LNCaP clone FGC (cell line): ENCODE measurements around the gene FRS3.

ENCODE experiments used
- DNase-seq: peaks from one replicate; pipeline ENCODE4 v3.0.0-alpha.2; 2011; ENCODE audit warnings: low read depth
- H3K4me3 ChIP-seq: 2 replicates; pipeline ENCODE4 v1.5.1; 2011; ENCODE audit warnings: mild to moderate bottlenecking, low read depth, low read length, control low read depth
- TF ChIP-seq, protein P1 (sequence below): IDR thresholded peaks from 2 replicates; pipeline ENCODE4 v1.5.1; 2012; ENCODE audit warnings: mild to moderate bottlenecking; ENCODE audit not compliant: control insufficient read depth, insufficient read depth; ENCODE audit errors: extremely low read depth

Gene FRS3

GRCh38 chr6:41748102-41748477 lies 31.6 kb downstream of the FRS3 start:
- no peak overlapping the region for H3K4me3 ChIP-seq
- DNase-seq: no peak
- TF ChIP-seq, protein P1, sequence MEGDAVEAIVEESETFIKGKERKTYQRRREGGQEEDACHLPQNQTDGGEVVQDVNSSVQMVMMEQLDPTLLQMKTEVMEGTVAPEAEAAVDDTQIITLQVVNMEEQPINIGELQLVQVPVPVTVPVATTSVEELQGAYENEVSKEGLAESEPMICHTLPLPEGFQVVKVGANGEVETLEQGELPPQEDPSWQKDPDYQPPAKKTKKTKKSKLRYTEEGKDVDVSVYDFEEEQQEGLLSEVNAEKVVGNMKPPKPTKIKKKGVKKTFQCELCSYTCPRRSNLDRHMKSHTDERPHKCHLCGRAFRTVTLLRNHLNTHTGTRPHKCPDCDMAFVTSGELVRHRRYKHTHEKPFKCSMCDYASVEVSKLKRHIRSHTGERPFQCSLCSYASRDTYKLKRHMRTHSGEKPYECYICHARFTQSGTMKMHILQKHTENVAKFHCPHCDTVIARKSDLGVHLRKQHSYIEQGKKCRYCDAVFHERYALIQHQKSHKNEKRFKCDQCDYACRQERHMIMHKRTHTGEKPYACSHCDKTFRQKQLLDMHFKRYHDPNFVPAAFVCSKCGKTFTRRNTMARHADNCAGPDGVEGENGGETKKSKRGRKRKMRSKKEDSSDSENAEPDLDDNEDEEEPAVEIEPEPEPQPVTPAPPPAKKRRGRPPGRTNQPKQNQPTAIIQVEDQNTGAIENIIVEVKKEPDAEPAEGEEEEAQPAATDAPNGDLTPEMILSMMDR: no peak

DNA sequence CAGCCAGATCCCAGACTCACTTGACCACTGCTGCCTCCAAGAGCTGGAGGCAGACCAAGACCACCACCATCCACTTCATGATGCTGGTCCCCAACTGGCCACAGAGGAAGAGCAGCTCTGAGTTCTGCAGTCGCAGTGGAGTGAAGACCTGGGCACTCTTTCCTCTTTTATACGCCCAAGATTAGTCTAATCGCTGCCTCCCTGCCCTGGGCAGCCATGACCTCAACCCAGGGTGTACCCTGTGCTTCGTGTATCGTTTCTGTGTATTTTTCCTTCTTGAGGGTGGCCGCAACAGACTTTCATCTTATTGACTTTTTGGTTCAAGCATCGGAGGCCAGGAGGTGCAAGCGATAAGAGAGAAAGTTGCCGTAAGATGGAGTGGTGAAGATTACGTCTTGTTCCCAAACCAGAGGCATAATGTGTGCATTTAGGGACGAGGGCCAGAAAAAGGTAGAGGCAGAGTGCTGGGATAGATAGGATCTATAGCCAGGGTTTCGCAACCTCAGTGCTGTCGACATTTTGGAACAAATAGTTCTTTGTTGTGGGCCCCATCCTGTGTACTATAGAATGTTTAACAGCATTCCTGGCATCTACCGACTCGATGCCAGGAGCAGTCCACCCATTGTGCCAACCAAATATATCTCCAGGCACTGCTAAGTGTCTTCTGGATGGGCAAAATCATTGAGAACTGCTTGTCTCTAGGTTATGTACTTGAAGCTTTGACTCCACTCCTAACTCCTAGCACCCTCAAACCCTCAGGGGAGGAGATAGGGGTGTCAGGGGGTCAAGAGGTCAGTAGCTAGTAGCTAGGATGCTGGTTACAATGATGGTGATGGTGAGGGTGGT lies 32.2 kb downstream of the FRS3 start, which contains the start of gene PGC:
Gene PGC (minus strand): TSS at position 142 of the 846 bp plus-strand sequence. CDS start 63 bp downstream, at position 79.
- no peak within 1 kb of the TSS for H3K4me3 ChIP-seq
- peak; percentile 90 for DNase-seq
- TF ChIP-seq, protein P1: no peak

DNA sequence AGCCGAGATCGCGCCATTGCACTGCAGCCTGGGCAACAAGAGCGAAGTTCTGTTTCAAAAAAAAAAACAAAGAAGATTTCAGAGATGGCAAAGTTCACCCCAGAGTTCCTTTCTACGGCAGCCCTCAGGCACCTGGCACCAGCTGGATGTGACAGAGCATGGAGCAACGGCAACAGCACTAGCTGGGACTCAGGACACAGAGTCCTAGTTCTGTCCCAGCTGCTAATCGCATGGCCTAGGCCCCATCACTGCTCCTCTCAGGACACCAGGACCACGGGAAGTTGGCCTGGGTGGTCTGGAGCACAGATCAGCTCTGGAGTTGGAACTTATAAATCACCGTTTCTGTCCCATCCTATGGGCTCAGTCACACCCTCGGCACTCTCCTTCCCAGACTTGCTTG lies 33.6 kb downstream of the FRS3 start:
- no peak overlapping the region for H3K4me3 ChIP-seq
- TF ChIP-seq, protein P1: no peak

DNA sequence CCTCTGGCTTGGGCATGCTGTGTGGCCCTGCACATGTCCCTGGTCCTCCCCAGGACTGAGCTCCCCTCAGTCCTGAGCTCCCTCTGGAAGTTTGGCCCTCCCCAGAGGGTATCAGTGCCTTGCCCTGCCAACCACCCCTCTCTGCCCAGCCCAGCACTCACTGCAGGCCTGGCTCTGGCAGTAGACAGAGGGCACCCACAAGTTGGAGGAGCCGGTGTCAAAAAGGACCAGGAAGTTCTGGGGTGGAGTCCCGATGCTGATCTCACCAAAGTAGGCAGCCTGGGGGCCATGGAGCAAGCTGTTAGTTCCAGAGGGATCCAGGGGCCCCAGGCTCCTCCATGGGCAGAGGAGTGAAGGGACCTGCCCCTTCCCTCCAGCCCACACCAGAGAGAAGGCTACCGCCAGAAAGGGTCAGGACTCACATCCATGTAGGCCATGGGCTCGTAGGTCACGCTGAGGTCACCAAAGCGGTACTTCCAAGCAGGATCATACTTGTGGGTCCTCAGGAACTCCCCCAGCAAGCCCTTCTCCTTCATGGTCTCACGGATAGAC lies 35.4 kb downstream of the FRS3 start:
- TF ChIP-seq, protein P1: no peak
- no peak overlapping the region for H3K4me3 ChIP-seq
- no peak for DNase-seq

More for the DNA sequence above, 33.6 kb downstream of the FRS3 start:
- DNase-seq: no peak

DNA sequence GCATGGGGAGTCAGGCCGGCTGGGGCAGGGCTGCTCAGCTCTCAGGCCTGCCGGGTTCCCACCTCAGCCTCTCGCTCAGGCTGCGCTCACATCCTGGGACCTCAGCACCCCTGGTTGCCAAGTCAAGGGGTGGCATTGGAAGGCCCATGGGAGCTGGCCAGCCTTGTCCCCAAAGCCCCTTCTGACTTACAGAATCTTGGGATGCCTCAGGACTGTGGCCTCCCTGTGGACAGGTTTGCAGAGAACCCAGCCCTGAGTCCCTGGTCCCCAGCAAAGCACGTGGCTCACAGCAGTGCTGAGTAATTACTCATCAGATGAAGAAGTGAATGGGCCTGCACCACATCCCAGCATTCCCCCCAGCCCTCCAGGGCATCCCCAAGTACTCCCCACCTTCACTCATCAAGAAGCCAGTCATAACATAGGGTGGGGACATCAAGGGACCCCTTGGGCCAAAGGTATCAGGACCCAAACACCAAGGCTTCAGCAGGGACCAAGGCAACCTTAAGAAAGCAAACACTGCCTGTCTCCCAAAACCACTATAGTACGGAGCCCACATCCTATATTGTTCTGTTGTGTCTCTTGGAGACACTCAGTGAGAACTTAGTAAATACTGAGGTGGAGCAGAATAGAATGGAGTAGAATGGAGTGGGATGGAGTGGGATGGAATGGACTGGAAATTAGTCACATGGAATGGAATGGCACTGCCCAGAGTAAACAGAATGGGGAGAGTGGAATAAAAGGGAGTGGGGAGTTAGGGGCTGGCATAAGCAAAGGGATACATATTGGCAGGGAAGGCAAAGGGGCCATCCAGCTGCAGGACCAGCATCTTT lies 36.1 kb downstream of the FRS3 start:
- TF ChIP-seq, protein P1: no peak
- H3K4me3 ChIP-seq: no peak overlapping the region
- no peak for DNase-seq

DNA sequence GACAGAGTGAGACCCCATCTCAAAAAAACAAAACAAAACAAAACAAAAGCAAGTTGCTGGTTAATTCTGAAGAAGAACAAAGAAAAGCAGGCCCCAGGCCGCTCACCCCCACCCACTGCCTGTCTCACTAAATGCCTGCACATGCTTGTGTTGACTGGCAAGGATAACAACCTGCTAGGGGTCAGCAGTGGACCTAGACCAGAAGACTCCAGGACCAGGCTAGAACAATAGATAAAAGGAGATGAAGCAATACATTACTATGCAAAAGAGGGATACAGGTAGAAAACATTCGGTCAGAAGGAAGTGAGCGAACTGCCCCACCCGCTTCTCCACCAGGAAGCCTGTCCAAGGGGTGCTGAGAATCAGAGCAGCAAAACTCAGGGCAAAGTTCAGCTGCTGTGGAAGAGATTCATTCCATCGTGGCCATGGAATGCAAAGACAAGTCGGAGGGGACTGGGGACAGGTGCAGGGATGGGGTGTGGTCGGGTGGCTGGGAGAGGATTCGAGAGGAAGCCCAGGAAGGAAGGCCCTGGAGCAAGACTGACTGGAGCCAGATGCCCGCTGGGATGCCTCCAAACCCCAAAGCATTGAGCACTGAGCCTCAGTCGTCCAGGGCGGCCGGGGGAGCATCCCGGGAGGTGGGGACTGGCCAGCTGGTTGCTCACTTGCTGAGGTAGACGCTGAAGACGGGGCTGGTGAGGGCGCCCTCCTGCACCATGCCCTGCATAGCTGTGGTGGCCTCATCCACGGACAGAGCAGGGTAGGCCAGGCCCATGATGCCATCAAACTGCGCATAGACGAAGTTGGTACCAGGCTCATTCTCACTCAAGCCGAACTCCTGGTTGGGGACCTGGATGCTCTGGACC lies 37.8 kb downstream of the FRS3 start:
- TF ChIP-seq, protein P1: no peak
- no peak overlapping the region for H3K4me3 ChIP-seq
- no peak for DNase-seq
